HG03439 (cell line): Measurements from ENCODE around the gene CFAP97D1.
"Not testable (repeated sequence)": the region's sequence is repeated elsewhere in the genome, so short reads cannot be mapped to it uniquely, and the experiment has no call there.

Source experiments
- ATAC-seq: cut with Tn5 transposase; IDR thresholded peaks from one replicate; pipeline ENCODE4 v1.9.1; 2021; ENCODE audit warnings: mild to moderate bottlenecking, moderate library complexity; ENCODE audit not compliant: unreplicated experiment

CFAP97D1 gene

DNA sequence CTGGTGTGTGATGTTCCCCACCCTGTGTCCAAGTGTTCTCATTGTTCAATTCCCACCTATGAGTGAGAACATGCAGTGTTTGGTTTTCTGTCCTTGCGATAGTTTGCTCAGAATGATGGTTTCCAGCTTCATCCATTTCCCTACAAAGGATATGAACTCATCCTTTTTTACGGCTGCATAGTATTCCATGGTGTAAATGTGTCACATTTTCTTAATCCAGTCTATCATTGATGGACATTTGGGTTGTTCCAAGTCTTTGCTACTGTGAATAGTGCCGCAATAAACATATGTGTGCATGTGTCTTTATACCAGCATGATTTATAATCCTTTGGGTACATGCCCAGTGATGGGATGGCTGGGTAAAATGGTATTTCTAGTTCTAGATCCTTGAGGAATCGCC, 12.4 kb downstream of the CFAP97D1 start:
- ATAC-seq, result not testable (repeated sequence)

DNA sequence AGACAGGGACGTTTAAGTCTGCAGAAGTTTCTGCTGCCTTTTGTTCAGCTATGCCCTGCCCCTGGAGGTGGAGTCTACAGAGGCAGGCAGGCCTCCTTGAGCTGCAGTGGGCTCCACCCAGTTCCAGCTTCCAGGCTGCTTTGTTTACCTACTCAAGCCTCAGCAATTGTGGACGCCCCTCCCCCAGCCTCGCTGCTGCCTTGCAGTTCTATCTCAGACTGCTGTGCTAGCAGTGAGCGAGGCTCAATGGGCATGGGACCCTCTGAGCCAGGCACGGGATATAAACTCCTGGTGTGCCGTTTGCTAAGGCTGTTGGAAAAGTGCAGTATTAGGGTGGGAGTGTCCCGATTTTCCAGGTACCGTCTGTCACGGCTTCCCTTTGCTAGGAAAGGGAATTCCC, 17.8 kb downstream of the CFAP97D1 start:
- not testable (repeated sequence) for ATAC-seq

DNA sequence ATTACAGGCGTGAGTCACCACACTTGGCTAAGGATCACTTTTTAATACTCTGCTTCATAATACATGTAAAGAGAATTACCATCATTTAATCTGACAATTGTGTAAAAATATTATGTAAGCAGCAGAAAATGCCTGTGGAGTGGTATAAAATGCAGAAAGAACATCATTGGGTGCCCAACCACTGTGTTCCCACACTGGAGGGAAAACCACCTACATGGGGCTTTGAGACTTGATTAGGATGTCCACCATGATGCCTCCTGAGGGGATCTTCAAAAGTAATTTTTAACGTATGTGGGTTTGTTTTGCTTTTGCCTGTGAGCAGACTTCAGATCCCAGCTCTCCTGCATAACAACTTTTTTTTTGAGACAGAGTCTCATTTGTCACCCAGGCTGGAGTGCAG, 18.8 kb downstream of the CFAP97D1 start:
- no peak for ATAC-seq

DNA sequence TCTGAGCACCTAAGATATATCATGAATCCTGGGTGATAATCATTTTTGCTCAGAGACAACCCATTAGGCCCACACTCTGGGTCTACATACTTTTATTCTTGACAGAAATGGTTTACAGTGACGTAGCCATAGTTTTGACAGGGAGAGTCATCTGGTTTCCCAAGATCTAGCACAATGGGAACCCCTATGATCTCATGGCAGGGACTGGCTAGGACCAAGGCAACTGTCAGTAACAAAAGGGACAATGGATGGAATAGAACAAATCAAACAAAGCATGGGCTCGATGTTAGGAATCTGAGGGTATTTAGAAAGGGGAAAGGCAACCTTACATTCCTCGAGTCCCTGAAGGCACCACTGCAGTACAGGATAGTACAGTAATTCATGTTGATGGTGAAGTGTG, 20.5 kb downstream of the CFAP97D1 start:
- ATAC-seq, result no peak

DNA sequence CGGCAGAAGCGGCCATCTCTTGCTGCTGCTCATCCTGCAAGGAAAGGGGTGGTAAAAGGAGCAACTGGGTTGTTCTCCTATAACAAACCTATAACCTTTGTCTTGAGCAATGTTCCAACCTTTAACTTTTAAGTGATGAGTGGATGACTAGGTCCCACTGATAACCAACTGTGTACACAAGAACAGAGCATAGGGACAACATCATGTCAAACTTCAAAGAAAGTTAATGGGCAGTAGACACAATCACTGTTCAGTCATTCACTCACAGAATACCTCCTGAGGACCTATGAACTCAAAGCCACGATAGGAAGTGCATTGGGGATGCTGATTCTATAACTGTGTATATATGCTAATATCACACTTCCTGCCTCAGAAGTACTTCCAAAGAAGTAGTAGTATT, 21.6 kb downstream of the CFAP97D1 start:
- ATAC-seq, result no peak

DNA sequence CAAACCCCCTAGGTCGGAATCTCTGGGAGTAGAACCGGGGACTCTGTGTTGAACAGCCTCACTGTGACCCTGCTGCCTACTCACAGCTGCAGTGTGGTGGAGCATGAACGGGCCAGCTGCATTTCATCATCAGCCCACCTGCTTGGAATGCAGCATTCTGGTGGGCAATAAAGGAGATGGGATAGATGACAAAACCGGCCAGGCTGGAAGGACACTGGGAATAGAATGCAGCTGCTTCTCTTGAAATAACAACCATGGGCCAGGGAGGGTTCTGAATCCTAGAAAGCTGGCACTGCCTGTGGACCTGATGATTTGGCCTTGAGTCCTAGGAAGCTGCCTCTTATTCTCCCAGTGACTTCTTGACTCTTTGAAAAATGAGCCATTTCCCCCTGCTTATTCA, 23.5 kb downstream of the CFAP97D1 start:
- ATAC-seq, result no peak

DNA sequence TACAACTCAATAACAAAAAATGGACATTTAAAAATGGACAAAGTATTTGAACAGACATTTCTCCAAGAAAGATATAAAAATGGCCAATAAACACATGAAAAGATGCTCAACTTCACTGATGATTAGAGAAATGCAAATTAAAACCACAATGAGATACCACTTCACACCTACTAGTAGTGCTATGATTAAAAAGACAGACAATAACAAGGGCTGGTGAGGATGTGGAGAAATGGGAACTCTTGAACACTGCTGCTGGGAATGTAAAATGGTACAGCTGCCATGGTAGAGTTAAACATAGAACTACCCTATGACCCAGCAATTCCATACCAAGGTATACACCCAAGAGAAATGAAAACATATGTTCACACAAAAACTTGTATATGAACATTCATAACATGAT, 24.9 kb downstream of the CFAP97D1 start:
- no peak for ATAC-seq

DNA sequence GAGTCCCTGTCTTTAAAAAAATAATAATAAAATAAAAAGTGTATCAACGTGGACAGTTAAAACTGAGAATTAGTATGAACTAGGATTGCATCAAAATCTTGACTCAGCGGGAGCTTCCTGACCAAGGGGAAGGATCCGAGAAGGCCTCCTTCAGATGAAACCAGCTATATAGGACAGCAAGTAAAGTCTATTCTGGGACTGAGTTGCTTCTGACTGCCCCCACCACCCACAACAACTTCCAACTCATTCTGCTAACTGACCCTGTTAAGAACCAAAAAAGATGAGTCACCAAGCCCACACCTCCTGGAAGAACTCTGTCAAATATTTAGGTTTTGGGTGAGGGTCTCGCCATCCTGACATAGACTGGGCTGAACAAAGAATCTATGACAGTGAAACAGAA, 27.8 kb downstream of the CFAP97D1 start:
- ATAC-seq, result no peak

DNA sequence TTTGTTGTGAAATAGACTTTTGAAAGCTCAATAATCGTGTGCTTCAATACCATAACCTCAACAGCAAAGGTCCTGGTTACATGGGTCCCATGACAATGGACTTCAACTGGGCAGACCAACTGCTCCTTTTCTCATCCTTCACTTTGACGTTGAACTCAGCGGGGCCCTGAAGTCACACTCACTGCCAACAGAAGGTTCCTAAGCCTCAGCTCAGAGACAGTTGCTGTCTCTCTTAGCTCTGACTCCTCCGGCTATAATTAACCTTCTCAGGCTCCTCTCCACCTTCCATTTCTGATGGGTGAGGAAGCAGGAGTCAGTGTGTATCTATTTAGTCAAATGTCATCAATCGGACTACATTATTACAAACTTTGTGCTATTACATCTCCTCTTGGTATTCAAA, 28.9 kb downstream of the CFAP97D1 start:
- no peak for ATAC-seq

DNA sequence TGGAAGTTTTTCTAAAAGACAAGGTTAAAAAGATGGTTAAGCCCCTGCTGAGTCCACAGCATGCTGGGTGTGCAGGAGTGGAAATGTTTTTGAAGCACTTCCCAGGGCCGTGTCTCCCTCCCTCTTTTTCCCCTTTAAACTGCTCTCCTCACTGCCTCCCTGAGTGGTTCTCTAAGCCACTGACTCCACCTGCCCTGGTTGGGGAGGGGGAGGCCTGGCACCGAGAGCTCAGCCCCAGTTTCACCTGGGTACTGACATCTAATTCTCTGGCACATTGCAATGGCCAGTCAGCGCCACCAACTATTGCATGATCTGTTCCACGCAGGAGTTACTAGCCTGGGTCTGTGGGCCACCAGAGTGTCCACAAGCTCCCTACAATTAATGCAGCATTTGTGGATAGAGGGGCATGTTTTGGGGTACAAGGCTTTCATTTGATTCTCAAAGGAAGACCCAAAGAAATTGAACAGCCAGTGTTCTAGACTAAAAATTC, 30.0 kb downstream of the CFAP97D1 start:
- ATAC-seq, result no peak

DNA sequence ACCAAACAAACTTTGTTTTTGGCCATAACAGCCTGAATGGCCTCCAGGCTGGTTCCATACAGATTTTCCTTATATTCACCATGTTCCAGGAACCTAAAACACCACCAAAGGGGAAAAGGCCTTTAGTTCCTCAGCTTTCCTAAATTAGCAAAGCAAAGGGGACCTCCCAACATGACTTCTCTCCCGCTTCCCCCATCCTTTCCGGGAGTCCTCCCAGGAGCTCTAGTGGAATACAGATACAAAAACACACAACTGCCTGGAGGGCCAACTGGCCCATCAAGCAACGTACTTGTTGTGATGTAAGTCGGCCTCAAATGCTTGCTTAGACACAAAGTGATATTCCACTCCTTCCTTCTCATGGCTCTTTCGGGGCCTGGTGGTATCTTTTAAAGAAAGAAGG, 30.6 kb downstream of the CFAP97D1 start:
- no peak for ATAC-seq

DNA sequence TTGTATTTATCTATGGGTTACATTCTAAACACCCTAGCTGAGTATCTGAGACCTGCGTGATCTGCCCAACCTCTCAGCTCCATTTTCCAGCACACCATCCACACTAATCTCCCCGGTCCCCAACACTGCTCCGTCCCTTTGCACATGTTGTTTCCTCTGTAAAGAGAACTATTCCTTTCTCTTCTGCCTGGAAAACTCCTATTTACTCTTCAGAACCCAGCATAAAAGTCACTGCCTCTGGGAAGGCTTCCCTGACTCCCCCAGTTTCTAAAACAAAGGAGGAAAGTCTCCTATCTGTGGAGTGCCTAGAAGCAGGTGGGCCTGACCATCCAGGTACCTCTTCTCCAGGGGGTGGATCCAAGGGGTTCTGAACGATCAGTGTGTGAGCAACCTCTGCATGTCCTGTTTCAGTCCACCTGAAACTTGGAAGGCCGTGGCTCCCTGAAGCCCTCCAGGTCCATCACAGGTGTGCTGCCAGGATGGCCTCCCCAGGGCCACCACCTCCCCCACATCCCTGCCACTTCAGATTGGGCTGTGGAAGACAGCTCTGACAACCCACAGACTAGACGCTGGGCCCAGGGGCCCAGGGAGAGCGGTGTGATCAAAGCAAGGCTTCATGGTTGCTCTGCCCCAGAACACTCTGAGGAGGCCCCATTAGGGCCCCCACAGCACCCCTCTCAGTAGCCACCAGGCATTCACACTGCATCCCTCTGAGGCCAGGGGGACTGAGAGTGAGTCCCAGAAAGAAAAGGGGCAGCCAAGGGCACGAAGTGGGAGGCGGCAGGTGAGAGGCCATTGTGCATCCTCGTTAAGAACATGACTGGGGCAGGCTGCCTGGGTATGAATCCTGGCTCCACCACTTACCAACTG, 32.4 kb downstream of the CFAP97D1 start:
- no peak for ATAC-seq

DNA sequence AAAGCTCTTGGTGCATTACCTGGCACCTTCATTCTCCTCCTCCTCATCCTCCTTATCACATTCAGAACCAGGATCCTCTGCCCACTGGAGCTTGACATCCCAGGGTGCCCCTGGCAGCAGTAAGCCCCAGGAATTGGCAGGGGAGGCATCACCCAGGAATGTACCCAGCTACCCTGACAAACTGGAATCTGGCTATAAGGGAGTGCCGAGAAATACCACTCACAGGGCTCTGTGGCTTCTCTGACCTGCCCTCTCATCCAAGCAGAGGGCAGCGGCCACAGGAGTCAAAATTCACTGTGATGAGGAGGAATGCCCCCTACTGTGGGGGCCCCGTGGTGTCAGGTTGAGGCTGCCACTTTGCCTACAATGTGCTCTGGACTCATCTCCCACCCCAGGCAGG, 33.2 kb downstream of the CFAP97D1 start:
- no peak for ATAC-seq

DNA sequence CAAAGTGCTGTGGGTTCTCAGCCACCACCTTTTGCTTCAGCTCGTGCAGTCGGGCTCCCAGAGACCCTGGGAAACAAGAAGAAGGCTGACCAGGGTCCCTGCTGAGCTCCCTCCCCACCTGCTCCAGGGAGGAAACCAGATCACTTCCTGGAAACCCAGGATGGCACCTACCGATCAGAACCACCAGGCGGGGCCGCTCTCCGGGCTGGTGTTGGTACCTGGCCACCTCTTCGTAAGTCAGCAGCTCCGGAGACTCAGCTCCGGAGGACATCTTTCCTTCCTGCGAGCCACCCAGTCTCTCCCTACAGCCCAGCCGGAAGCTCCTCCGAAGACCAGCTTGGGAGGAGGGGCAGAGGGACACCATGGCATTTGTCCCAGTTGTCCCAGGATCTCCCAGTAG, 33.8 kb downstream of the CFAP97D1 start:
- no peak for ATAC-seq

DNA sequence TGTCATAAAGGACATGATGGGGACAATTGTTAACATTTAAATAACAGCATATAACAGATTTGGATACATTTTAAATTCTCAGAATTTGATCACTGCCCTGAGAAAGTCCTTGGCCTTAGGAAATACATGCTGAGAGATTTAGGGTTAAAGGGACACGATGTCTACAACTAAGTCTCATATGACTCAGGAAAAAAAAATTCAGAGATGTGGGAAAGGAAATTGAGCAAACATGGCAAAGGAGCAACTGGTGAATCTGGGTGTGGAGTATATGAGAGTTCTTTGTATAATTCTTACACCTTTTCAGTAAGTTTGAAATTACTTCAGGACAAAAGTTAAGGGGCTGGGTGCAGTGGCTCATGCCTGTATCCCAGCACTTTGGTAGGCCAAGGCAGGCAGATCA, 34.5 kb downstream of the CFAP97D1 start:
- ATAC-seq, result no peak

DNA sequence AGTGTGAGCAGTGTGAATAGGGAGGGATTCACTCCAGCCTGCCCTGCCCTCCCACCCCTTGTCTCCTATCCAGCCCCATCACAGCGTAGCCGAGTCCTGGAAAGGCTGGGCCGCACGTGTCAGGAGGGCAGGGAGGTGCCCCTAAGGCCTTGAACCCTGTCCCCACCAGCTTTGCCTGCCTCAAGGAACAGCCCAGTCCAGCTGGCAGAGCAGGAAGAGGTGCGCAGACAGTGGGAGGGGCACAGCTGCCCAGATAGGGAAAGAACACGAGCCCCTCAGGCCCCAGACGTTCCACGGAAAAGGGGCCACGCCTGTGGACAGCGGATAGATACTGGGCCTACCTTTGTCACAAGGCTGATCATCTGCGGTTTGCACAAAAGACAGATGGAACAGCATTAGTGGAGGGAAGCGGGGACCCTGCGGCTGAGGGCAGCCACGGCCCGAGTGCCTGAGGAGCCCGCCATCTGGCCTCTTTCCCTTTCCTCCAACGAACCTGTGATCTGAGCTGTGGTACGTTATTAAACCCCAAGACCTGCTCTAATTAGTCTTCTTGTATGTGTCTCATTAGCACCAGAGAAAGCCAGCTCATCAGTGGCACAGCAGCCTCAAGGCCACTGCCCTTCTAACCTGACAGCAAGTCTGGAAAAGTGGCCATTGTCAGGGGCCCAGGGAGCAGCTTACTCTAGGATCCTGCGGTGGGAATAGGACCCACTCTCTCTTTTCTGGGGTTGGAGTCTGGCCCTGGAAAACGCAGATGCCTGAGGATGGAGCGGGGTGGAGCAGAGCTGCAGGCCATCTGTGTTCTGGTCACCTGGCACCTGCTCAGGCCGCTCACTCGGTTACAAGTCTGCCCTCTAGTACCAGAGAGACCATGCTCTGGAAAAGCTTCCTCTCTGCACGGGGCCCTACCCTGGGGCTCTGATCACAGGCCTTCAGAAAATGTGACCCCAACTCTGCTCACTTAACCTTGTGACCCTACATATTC, 36.4 kb downstream of the CFAP97D1 start:
- no peak for ATAC-seq

DNA sequence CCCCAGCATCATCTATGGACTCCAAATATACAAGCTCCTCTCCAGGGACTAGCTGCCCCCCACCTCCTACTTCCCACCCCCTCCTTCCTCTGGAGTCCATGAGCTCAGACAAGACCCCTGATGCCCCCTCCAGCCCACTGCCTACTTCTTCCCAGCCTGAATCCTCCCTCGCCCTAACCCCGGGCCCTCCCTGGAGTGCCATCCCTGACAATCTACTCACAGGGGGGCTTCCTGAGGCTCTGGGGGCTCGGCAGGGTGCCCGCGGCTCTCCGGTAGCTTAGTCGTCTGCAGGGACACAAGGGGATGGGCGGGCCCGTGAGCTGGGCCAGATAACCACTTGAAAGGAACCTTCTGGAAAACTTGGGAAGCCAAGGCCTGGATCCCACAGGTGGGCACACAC, 37.6 kb downstream of the CFAP97D1 start:
- ATAC-seq, result no peak

DNA sequence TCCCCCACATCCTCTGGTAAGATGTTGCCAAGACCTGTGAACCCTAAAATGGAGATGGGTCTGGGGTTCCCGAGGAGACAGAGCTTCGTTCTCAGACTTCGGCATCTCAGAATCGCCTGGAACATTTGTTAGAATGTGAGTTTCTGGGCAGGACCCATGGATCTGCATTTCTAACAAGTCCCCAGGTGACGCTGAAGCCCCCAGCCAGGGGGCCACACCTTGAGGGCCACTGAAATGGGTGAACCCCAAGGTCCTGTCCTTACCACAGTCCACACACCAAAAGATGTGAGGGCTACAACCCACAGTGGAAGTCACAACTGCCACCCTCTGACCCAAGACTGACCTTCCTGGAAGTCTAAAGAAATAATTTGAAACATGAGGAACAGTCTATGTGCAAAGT, 38.7 kb downstream of the CFAP97D1 start:
- ATAC-seq, result no peak

DNA sequence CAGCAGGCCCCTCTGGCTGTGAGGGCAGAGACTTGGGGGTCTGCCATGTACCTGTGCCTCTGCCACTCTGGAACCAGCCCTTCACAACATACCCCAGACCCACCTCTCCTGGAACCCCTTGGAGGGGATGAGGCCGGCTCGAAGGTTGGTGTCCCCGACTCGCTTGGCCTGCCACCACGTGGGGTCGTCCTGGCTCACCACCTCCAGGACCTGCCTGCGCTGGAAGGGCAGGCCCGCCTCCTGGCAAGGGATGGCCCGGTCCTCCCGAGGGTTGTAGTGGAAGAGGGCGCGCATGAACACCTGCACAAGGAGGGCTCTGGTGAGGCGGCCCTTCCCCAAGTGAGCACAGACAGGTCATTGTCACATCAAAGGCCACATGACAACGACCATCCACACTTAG, 40.5 kb downstream of the CFAP97D1 start:
- no peak for ATAC-seq

DNA sequence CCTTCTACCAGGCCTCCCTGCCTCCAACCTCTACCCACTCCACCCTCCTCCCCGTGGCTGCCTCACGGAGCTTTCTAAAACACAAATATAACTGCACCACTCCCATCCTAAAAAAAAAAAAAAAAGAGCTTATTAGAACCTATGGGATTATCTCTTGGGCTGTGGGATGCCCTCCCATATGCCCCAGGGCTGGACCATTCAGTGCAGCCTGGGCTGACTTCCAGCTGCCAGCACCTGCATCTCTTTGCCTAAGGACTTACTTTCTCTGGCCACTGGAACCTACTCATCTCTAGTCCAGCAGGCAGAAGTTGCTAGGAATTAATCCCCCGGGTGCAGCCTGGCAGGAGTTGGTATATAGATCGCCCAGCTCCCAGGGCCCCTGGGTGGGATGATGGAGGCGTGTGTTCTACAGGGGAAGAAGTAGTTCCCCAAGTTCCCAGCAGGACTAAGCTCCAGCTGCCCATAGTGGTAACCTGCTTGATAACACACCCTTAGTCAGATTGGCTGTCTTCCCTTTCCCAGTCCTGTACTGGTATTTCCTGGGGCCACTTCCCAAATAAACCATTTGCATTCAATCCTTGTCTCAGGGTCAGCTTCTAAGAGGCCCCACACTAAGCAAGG, 42.4 kb downstream of the CFAP97D1 start:
- no peak for ATAC-seq

DNA sequence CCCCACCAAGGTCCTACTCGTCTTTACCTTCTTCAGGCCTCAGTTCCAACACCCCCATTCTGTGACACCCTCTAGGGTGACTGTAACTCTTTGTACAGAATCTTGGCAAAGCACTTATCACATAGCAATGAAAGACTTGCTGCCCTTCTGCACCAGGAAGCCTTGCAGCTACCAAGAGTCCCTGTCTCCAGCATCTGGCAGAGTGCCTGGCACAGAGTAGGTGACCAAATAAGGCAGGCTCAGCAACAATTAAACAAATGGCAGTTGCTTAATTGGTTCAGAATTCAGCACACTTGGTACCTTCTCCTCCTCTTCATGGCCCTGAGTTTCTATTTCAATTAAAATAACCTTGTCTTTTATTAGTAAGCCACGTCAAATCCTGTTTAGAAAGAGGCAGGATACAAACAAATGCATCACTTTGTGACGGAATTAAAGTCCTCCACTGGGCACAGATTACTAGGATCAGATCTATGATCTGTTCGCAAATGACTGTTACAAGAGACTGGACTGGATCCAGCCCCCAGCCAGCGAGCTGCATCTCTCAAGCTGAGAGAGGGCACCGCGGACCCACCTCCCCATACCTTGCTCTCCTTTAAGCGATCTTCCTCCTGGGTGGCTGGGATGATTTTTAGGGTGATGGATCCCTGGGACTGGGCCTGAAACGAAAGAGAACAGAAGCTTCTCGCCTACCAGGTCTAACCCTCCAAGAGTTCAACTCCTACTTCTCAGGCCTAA, 43.3 kb downstream of the CFAP97D1 start:
- ATAC-seq, result no peak
